B cell (primary cell): ENCODE measurements around the gene MDC1.

Experiments used
- CTCF ChIP-seq: fragments of 200-600 bp; IDR thresholded peaks from one replicate; pipeline ENCODE4 v1.8.0; 2022; ENCODE audit warnings: antibody characterized with exemption, mild to moderate bottlenecking
- EZH2 ChIP-seq: IDR thresholded peaks from 2 replicates; pipeline ENCODE4 v1.6.1; 2012; ENCODE audit warnings: borderline replicate concordance, low read depth, mild to moderate bottlenecking, moderate library complexity, low read length; ENCODE audit not compliant: insufficient read depth, poor library complexity, severe bottlenecking

GRCh38 chr6:30750379-30750668, 33.2 kb upstream of the MDC1 start:
- no peak for TF ChIP-seq CTCF
- TF ChIP-seq EZH2: no peak
